Measurements from ENCODE around the gene ZDHHC19.

DNA sequence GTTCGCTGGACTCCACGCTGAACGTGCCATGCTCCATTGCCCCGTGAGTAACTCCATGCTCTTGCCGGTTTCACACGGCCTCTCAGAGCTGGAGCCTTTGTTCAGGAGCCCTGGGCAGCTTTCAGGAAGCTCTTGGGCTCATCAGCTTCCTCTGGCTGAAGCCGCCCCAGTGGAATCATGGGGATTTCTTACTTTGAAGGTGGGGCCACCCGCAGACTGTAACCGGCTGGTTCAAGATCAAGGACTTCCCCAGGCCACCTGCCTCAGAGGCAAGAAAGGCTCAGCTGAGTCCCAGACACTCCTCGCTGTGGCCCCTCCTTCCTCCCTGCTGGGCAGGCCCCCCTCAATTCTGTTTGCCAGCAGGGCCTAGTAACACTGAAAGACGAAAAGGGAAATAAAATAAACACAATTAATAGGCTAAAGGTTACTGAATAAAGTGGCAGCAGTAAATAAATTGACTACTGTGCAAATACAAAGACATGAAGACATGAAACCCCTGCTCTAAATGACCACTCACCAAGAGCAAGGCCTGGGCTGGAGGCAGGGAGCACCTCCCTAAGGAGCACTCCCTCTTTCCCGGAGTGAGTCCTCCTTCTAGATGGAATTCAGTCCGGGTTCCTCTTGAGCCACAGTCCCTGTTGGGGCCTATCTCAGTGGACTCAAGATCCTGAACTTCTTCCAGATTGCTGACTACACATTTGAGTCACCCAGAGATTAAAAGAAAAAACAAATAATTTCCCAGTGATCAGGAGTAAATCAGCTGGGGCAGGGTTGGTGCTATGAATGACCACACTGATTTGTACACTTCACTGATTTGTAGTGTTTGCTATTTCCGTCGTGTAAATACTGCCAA lies 51.0 kb downstream of the ZDHHC19 start:
- TF ChIP-seq, protein P1, sequence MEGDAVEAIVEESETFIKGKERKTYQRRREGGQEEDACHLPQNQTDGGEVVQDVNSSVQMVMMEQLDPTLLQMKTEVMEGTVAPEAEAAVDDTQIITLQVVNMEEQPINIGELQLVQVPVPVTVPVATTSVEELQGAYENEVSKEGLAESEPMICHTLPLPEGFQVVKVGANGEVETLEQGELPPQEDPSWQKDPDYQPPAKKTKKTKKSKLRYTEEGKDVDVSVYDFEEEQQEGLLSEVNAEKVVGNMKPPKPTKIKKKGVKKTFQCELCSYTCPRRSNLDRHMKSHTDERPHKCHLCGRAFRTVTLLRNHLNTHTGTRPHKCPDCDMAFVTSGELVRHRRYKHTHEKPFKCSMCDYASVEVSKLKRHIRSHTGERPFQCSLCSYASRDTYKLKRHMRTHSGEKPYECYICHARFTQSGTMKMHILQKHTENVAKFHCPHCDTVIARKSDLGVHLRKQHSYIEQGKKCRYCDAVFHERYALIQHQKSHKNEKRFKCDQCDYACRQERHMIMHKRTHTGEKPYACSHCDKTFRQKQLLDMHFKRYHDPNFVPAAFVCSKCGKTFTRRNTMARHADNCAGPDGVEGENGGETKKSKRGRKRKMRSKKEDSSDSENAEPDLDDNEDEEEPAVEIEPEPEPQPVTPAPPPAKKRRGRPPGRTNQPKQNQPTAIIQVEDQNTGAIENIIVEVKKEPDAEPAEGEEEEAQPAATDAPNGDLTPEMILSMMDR (IDR thresholded peaks at IDR 0.05) = no peak
- no peak for TF ChIP-seq POLR2A (IDR thresholded peaks at IDR 0.05)
- TF ChIP-seq EP300 (IDR thresholded peaks at IDR 0.05) = no peak
- no peak for TF ChIP-seq POLR2AphosphoS5 (IDR thresholded peaks at IDR 0.05)
